Measurements from ENCODE around the gene ZC3HAV1L. TPM values are rescaled to one million over a fixed set of nuclear protein-coding genes. Genes with fewer than 3 reads are reported as not detected.

Gene ZC3HAV1L
- total and polyA plus RNA-seq, 10 of the 15 experiments (the other 5 are each of a cell fraction or from before 2014, with no cell fraction given) = 0.09 to 16.3 (median 4.9) TPM

GRCh38 chr7:139044813-139045794 lies 9.3 kb upstream of the ZC3HAV1L start:
- H3K79me2 ChIP-seq (ENCODE audit: control insufficient read depth, insufficient read depth, low read length) = no peaks in the 10 kb centered on the region
- no peak for ATAC-seq
- no peak overlapping the region for H2AFZ ChIP-seq (ENCODE audit: control insufficient read depth, low read depth, low read length)
- H3K9ac ChIP-seq (ENCODE audit: control insufficient read depth, insufficient read depth, low read length) = no peak overlapping the region
- ChIA-PET RAD21 (ENCODE audit: unreplicated experiment) (no interaction called here), CTCF (interaction anchor here (1.0 kb wide), 1 partner anchor 28 kb away, joined by 3 read pairs; no protein-coding TSS in a partner anchor), POLR2A (interaction anchor here (0.6 kb wide), 1 partner anchor 80 kb away, joined by 9 read pairs; no protein-coding TSS in a partner anchor), SMC1A (ENCODE audit: uncharacterized antibody, unreplicated experiment) (interaction anchor here (1.4 to 1.7 kb wide), 2 partner anchors 13 to 30 kb away, joined by 4 read pairs; no protein-coding TSS in a partner anchor)
- in situ Hi-C loops (cut with MboI) = no loop called here
- peaks cover 4% of the 10 kb centered on the region; the same call in 1 of the 2 replicates for H3K4me1 ChIP-seq (ENCODE audit: control insufficient read depth, insufficient read depth, low read length)
- TF ChIP-seq SUPT20H (IDR thresholded peaks at IDR 0.05; ENCODE audit: borderline replicate concordance, control insufficient read depth, low read depth, low read length) (no peak), RUNX3 (IDR thresholded peaks at IDR 0.05; ENCODE audit: low read length) (peak; percentile 51)
- H3K36me3 ChIP-seq (ENCODE audit: control insufficient read depth in 2 of 2, insufficient read depth in 2 of 2, low read length in 1 of 2) = peaks cover 6 to 15% of the 10 kb centered on the region in 2 experiments; a peak in 3 of 4 replicates
- no peaks in the 10 kb centered on the region for H4K20me1 ChIP-seq (ENCODE audit: control insufficient read depth, insufficient read depth)
- intact Hi-C loops (cut with micrococcal nuclease; ENCODE audit: unreplicated experiment) = no loop called here
- H3K27ac ChIP-seq (ENCODE audit: control insufficient read depth, insufficient read depth) = no peak overlapping the region
- H3K4me3 ChIP-seq = no peak overlapping the region
- 41% methylated on average over 5 of the region's 5 CpGs for whole genome bisulfite sequencing (ENCODE audit: insufficient coverage, insufficient replicate concordance, low lambda C conversion rate, missing lambda C conversion rate)
- peak; percentile 62 for FAIRE-seq
- H3K27me3 ChIP-seq (replicated peaks in 1 of 2; ENCODE audit: control insufficient read depth in 2 of 2, insufficient read depth in 2 of 2, low read length in 1 of 2) = no peaks in the 10 kb centered on the region
- no peaks in the 10 kb centered on the region for H3K9me3 ChIP-seq (replicated peaks; ENCODE audit: control insufficient read depth, insufficient read depth, low read length)
- H3K4me2 ChIP-seq (ENCODE audit: control insufficient read depth, insufficient read depth) = no peak overlapping the region
- no peak for DNase-seq (ENCODE audit: low read depth, low spot score)
- no TSS peak for BruUV-seq (replicated peaks)
